Activated CD4-positive, alpha-beta T cell treated with anti-CD3 and anti-CD28 coated beads, Interleukin-2, amount 50 U/mL, for 16 hours (primary cell): ENCODE measurements around the gene LRP5.

ENCODE experiments used
- DNase-seq: peaks from one replicate; pipeline ENCODE4 v3.0.0-alpha.2; 2020

The LRP5 gene

DNA sequence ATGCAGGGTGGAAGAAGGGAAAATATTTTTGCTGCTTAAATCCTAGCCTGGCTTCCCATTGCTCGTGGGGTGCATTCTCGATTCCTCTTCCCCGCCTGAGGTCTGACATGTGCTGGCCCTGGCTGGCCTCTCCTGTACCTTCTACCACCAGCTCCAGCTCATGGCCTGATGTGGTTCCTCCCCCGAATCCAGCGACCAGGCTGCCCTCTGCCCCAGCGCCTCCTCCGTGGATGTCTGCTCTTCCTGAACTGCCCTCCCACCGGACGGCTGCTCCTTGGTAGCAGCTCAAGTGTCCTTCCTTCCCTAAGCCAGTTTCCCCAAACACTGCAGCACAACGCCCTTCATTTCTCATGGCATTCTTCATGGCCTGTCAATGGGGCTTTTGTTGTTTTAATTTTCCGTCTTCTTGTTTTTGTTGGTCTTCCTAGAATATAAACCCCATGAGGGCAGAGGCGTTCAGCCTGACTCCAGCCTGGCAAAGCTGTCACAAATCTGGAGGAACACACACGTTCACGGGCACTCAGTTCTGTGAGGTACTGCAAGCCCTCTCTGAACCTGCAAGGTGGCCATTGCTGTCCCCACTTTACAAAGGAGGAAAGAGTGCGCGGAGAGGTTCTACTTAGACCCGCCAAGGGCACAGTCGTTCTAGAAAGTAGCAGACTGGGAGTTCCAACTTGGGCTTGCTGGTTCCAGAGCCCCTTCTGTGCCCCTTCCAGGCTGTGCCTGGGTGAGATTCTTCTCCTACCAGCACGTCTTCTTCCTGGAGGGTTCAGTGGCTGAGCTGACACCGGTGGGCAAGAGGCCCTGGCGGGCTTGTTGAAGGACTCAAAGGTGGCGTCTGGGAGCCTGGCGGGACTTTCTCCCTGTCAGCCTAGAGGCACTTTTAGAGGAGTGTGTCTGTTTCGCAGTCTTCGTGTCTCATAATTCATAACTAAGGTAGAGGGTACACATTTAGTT lies 953 bp upstream of the LRP5 start:
- no peak for DNase-seq

DNA sequence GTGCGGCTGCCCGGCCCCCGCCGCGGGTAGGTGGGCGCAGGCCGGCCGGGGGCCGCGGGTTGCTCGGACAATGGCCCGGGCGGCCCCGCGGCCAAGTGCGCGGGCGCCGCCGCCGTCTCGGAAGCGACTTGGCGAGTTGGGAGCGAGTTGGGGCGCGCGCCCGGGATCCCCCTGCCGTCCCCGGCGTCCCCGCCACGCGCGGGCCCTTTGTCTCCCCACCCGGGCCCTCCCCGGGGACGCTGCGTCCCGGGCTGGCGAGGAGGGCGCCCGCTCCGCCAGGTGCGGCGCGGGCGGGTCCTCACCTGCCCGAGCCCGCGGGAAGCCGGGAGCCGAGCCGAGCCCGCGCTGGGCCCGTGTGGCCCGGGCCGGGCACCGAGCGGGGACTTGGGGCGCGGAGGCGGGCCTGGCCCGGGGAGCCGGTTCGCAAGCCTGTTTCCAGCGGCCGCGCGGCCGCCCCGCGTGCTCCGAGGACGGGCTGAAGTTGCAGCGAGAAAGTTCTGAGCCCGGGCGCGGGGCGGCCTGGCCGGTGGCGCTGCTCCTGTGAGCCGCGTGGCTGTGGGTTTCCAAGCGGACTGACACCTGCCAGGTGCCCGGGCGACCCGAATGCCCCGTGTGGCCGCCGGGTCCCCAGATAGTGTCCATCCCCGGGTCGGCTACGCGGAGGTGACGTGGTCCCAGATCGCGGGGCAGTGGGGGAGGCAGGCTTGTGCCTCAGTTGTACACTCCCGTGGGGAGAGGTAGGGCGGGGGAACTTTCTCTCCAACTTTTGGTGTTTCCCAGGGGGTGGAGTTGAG lies 586 bp downstream of the LRP5 start:
- DNase-seq, result no peak

DNA sequence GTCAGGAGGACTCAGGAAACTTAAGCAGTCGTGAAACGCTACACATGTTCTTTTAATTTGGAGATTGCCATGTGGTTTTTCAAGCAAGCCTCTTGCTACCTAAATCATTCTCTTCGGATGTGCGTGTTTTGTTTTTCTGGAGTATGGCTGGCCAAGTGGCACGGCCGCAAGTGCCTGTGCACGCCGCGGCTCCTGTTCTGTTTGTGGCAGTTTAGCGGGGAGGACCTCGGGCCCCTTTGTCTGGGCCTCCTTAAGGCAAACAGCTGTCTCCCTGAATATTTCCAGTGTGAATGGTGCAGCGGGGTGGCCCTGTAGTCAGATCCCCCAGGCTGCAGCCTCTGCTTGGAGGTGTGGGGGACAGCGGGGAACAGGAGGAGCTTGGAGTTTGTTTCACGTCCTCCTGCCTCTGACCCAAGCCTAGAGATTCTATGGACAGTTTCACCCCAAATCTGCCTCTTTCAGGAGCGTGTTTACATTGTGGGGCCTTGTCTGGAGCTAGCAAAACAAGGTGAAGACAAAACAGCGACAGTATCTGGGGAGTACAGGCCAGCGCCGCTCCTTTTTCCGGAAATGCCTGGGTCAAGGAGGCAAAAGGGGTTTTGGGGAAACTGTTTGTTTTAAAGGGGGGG lies 1.3 kb downstream of the LRP5 start:
- no peak for DNase-seq

DNA sequence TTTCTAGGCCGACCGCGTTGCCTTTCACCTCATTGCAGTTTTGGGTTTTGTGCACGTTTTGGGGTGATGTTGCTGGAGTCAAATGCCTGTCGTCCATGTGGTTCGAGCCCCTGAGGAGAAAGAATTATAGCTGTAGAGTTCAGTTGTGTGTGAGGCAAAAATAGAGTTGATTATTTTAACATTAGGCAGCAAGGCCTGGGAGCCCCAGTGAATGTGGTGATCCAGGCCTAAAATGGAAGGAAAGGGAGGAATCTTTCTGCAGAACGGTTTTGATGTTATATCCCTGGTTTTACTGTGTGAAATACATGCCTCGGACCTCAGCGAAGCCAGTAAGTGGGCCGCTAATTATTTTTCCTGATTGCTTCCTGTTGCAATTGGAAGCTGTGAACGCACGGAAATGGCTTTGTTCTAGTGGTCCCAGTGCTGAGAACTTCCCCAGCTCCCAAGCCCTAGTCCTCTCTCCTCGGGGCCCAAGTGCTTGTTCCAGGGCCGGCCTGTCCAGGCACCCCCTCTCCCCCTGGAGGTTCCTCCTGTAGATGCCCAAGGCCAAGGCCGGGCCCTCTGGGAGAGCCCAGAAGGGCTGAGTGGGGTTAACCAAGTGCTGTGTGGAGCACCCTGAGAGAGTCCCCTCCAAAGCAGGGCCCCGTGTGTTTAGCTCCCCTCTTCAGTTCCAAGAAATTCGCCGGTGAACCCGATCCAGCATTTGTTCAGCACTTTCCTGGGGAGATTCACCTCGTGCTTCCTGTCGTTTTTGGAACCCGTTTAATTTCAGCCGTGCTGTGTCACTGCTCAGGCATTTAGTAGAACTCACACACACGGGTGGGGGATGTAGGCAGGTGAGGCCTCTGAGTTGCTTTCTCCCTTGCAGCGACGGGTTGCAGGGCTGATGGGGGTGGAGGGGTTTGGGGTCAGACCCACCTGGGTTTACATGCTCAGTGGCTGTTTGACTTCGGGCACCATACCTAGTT lies 2.1 kb downstream of the LRP5 start:
- no peak for DNase-seq

DNA sequence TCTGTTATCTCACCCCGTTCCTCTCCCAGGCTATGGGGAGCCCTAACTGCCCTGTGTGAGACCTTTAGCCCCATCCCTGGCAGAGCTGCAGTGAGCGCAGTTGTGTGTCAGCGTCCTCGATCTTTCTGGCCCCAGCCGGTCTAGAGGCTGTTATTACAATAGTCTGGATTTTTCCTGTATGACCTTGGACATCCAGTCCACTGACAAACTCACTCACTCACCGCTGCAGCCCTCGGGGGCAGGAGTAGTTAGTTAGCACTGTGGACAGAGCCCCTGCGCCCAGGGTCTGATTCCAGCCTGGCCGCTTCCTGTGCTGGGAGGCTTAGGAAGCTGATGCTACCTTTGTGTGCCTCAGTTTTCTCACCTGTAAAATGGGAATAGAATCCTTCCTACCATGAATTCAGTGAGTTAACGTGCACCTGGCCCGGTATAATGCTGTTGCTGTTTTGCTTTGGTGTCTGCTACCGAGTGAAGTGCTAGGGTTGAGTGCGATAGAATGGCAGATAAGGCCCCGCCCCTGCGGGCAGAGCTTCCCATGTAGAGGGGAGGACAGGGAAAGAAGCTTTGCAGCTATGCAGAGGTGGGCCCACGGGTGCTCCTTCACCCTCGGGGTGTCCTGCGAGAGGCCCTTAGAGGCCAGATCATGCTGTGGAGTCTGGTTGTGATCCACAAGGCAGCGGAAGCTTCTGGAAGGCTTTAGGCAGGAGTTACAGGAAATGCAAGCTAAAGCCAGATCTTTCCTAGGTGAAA lies 3.0 kb downstream of the LRP5 start:
- DNase-seq, result no peak

DNA sequence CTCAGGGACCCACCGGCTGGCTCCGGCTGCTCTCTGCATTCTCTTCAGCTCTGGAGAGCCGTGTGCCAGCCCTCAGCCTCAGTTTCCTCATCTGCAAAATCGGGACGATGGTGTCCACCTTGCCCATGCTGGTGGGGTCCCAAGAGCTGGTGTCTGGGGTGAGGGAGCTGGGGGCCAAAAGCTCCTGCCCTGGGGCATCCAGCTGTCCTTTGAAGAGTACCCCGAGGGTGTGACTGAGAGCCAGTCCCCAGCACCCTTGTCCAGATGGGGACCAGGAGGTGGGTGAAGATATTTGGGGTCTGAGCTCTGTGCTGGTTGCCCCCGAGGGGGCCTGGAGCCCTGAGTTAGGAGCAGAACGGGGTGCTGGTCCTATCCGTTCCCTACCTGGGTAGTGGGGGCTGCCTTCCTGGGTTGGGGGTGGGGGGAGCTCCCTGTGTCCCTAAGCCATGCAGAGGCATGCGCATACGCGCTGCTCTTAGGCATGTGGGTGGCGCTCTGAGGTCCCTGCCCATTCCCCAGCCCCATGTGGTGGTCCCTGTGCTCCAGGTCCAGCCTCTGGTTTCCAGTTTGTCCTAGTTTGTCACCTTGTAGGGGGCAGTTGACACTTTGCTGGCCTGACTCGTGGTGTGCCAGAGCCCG lies 4.9 kb downstream of the LRP5 start:
- DNase-seq, result no peak

DNA sequence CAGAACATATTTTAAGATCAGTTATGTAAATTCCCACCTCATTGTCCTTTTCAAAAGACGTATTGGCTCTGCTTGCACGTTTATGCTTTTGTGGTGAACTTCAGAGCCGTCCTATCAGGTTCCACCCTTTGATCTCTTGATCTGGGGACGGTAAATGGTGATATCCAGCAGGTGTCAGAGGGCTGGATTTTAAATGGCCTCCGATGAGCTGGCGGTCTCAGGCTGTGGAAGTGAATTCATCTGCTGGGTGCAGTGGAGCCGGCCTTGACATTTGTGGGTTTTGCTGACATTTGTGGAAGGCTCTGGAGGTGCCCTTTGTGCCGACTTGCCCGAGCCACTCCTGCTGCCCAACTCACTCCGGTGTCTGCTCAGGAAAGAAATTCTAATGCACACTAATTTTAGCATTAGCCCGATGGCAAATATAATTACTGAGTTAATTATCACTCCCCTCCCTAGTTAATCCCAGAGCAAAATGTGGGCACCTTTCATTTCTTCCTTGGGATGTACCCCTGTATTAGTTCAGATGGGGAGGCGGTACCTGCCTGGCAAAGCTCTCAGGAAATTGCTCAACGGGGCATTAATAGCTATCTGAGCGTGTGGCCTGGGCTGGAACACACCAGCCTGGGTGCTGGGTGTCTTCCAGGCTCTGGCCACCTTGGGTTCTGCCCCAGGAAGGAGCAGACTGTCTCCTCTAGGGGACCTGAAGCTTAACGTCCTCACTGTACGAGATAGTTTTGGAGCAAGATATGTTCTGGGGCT lies 9.1 kb downstream of the LRP5 start:
- DNase-seq, result no peak

DNA sequence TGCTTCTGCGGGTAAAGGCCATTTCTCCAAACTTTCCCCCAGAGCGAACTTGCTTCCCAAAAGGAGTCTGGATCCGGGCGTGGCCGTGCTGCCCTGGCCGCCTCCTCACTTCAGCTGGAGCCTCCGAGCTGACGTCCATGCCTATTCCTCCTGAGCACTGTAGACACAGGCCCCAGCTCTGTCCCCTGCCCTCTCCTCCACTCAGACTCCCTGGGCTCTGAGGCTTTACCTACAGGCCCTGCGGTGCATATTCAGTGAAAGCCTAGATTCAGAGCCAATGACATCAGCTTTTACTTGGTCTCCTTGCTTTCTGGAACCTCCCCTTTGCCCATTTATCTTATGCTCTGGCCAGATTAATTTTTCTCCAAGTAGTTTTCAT lies 9.7 kb downstream of the LRP5 start:
- DNase-seq, result no peak

DNA sequence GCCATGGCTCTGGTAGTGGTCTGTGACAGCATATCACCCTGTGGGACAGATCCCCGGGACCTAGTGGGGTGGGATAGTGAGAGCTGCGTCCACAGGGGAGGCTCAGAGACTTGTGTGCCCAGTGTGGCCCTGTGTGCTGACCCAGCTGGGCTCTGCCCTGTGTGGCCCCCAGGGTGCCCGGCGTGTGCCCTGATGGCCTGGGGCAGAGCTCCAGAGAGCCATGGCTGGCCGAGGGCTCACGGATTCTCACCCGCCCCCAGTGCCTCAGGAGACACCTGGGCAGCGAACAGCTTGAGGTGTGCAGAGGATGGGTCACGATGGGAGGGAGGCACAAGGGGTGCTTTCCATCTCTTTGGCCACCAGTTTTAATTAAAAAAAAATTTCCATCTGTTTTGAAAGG lies 11.8 kb downstream of the LRP5 start:
- no peak for DNase-seq

DNA sequence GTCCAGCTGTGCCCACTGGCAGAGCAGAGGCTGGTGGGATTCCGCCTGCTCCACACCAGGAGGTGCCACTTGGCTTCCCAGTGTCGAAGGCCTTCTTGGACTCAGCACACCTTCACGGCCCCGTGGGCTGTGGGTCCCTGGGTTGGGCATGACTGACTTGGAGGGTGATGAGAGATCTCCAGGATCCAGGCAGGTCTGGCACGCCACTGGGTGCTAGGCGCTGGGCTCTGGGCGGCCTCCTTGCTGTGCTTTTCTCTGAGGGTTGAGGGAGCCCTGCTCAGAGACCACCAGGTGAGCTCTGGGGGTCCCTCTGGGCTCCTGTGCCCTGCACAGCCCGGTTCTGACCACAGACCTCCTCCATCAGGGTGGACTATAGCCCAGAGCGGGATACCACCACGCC lies 12.3 kb downstream of the LRP5 start:
- no peak for DNase-seq

DNA sequence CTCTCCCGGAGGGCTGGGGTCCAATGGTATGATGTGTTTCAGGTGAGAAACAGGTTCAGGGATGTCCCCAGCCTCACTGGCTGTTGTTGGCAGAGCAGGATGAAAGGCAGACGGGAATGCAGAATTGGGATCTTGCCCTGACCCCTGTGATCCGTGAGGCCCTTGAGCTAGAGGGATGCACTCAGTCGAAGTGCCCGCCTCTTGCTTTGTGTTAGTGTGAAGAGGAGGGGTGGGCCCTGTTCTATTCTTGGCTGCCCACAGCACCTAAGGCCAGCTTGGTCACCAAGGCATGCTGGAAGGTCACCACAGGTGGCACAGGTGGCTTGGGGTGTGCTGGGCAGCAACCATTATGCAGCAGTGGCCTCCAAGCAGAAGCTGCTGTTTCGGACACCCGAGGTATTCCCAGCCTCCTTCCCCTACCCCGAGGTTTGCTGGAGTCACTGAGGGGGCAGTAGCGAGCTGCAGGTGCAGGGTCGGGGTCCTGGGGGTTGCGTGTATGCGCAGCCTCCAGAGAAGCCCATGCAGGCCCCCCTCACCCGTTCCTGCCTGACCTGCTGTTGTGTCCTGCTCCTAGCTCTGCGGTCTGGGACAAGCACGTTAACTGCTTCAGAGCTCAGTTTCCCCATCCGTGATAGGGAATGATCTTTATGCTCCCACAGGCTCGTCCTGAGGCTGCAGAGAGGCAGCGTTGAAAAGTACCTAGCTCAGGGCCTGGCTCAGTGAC lies 13.0 kb downstream of the LRP5 start:
- DNase-seq, result no peak

DNA sequence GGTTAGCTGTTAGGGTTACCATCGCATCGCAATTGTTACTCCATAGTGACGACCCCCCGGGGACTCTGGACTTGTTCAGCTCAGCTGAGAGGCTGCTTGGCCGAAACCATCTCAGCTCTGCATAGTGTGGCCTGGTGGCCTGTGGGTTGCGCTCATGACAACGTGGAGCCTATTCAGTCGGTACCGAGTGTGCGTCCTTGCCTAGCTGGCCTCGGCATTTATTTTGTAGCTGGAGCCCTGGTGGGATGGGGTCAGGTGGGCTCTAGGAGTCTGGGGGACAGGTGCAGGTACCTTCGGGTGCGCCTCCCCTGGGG lies 13.5 kb downstream of the LRP5 start:
- DNase-seq, result no peak

DNA sequence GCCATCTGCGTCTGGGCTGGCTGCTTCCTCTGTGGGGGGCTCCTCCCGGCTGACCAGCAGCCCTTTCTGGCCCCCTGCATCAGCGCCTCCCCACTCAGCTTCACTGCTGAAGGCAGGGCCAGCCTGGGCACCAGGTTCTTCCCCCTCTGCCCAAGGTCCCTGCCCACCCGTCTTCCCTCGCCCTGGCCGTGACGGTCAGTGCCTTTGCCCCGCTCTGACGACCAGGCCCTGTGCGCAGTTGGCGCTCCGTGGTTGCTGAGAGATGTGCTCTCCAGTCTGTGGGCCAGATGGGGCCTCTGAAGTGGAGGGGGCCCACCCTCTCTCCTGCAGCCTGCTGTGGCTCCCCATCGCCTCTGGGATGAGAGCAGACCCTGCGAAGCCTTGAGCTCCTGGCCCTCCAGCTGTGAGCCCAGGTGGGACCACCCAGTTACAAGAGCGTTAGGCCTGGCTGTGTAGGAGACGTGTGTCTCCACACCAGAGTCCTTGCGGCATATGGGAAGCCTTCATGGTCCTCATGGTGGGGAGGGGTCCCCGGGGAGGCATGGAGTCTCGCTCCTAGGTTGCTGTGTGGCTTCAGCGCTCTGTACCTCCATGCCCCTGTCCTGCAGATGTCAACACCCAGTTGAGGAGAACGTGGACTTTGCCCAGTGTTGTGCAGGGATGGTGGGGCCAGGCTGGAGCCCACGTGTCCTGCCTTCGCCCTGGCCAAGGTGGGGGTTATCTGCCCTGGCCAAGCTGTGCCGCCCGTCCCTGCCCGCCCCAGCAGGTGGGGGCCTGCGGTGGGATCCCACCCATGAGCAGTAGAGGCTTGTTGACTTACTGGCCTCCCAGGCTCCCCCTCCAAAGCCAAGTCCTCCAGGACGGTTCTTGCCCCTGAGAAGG lies 14.2 kb downstream of the LRP5 start:
- no peak for DNase-seq

DNA sequence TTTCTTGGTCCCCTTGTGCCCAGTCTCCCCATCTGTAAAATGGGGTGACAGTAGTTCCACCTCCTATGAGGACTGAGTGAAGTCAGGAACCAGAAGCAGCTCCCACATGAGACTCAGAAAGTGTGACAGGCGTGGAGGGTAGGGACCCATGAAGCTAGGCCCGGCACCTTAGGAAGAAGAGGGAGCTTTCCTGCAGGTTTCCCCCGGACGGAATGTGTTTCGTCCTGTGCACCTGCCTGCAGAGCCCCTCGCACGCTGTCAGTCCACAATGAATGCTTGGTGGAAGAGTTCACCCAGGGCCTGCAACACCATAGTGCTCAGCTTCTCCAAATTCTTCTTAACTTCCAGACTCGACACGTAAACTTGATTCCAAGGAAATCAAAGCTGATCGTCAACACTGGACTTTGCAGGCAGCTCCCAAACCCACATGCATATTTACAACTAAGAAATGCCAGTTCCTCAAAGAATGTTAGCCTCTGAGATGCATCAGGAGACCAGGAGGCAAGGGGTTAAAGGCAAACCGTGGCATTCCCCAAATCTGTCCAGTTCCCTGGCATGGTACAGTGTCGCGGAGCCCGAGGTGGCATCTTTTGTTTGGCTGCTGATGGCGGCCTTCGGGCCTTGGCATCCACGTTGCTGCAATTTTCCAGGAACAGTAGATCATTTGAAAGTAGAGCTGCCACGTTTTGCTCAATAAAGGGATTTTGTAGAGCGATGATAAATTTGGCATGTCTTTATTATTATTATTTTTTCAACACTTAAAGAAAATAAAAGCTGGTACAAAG lies 15.4 kb downstream of the LRP5 start:
- DNase-seq, result no peak

DNA sequence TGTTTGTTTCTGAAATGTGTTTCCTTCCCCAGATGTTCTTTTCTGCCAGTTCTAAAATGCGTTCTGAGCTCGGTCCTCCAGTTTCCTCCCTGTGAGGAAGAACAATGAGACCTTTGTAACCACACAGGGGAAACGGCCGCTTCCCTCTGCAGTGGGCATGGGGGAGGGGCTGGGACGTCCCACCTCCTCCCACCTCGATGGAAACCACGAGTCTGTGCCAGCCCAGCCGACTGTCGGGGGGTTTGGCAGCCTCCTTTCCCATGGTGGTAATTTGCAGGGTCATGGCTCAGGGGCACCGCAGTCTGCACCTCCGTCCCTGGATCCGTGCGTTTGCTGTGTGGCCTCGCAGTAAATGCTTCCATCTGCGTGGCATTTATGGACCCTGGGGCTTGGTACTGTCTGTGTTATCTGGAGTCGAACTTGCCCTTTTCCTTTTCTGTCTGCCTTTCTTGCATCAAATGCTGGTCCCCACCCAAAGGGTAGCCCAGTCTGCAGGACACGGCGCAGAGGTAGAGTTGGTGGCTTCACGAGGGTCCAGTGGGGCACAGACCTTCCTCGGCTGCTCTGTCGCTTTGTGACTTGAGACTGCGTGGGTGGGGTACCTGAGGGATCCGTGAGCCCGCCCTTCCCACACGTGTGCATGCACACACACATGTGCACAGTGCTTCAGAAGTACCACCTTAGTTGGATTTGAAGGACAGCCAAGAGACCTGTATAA lies 16.1 kb downstream of the LRP5 start:
- no peak for DNase-seq

DNA sequence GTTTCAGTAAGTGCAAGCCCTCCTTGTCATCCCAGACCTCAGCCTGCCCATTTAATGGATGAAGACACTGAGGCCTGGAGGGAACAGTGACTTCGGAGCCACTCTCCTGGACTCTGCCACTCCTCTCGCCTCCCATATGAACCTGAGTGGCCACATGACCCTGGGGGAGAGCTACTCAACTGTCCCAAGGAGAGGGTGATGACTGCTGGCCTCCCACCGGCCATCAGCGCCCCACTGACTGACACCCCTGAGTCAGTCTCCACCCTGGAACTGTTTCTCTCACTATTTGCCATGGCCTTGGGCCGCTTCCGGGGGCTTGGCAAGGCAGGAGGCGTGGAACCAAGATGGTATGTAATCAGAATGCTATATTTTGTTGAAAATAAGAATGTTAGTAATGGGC lies 17.1 kb downstream of the LRP5 start:
- no peak for DNase-seq

DNA sequence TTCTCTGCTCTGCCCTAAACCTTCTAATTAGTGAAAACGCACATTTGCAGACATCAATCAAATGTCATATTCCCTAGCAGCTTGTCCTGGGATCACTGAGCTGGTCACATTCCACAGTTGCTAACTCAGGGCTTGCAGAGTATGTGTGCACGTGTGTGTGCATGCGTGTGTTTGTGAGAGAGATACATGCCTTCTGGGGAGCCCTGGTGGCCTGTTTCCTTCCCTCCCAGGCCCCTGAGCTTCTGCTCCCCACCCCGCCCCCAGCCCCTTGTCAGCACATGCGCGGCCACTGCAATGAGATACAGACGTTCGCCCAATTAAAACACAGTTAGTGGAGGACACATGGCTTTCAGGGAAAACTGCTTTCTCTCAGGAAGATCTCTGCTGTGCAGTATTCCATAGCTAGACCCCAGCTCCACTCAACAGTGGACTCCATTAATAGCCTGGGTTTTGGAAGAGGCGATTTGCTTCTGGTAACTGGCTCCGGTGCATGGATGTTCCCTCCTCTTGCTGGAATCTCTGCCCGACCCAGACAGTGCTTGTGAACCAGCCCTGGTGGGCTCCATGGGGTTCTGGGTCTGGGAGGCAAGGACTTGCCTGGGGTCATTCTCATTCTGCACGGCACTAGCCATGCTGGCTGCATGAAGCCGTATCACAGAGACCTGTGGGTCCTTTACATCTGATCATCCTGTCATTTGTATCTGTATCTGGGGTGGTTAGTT lies 17.7 kb downstream of the LRP5 start:
- DNase-seq, result no peak
